HG02884 (cell line): Measurements from ENCODE around the gene EIF3L.

Experiments used
- ATAC-seq: cut with Tn5 transposase; IDR thresholded peaks from one replicate; pipeline ENCODE4 v1.9.1; 2021; ENCODE audit warnings: mild to moderate bottlenecking, moderate library complexity; ENCODE audit not compliant: unreplicated experiment

The EIF3L gene

DNA sequence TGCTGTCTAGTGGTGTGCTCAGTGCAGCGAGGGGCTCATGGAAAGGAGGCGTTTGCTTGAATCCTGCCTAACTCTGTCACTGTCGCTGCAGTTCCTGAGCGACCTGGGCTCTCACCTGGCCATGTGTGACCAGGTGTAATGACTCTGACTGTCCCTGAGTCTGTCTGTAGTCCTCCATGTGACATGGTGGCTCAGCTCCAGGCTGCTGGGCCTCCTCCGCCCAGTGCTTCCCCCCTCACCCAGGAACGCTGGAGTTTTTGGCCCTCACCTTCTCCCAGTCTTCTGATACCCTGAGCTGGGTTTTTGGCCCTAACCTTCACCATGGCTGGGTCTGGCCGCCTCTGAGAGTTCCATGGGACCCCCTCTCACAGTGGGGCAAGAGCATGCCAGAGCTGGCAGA lies 77.1 kb downstream of the EIF3L start:
- no peak for ATAC-seq

DNA sequence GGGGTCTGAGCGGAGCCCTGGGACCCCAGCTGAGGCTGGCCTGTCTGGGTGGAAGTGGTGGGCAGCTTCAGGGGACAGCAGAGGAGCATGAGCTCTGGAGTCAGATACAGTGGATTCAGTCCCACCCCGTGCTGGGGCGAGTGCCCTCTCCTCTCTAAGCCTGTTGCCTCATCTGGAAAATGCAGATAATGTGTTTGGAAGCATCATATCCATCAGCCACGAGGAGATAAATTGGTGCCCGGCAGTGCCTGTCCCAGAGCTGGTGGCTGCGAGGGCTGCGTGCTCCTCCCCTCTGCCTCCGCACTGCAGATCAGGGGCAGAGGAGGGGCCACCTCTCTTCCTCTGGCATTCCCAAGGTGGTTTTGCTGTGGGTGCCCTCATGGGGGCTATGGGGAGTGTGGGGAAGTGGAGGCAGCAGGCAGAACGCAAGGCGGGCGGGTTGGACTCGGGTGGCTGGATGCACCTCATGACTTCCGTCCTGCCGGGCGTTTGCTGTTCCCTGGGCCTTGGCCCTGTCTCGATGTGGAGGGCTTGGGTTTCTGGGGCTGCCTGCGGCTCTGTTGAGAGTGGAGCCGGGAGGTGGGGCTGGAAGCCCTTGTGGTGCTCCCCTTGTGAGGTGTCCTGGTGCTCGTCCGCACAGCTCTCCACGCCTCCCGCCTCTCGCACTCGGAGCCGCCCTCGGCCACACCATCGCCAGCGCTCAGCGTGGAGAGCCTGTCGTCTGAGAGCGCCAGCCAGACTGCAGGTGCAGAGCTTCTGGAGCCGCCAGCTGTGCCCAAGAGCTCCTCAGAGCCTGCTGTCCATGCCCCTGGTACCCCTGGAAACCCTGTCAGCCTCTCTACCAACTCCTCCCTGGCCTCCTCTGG lies 77.8 kb downstream of the EIF3L start:
- no peak for ATAC-seq

DNA sequence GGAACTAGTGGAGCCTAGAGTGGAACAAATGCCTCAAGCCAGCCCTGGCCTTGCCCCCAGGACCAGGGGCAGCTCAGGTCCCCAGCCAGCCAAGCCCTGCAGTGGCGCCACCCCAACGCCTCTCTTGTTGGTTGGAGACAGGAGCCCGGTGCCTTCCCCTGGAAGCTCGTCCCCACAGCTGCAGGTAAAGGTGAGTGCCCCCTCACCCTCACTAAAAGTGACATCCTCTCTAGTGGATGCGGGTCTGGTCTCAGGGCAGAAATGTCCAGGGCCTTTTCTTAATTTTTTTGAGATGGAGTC lies 78.4 kb downstream of the EIF3L start:
- ATAC-seq, result no peak

DNA sequence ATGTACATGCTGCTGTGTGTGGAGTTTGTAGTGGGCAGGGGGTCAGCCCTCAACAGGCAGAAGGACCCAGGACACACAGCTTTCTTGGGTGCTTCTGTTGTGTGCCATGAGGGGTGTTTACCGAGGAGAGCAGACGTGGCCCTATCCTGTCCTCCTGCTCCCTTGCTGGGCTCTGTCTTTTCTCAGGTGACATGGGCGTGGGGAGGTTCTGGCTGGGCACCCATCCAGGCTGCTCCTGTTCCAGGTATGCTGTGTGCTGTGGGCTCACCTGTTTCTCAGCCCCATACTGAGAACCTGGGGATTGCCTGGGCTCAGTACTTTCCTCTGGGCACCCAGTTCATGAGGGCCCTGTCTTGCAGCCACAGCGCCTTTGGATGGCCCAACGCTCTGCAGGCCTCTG lies 80.2 kb downstream of the EIF3L start:
- ATAC-seq, result no peak

DNA sequence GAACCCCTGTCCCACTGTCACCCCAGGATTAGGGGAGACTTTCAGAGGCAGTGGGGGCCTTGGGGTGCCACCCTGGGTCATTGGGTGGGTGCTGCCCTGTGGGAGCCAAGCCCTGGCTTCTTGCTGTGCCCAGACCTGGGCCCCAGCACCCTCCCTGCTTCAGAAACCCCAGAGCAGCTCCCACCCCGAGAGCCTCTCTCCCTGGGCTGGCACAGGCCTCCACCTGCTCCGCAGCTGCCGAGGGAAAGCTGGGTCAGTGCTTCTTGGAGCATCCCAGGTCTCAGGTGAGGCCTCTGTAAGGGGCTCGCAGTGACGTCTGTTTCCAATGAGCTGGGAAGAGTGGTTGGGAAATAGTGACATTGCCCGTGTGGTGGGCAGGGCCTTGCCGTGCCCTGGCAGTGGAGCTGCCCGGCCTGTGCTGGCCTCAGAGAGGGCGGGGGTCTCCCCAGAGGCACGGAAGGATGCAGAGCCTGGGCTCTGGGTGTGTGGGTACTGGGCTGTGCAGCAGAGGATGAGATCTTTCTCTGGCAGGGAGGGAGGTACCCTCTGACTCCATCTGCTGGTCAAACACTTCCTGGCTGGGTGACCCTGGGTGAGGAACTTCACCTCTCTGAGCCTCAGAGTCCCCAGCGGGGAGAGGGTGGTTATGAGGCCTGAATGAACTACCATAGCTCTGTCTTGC lies 81.2 kb downstream of the EIF3L start:
- no peak for ATAC-seq

DNA sequence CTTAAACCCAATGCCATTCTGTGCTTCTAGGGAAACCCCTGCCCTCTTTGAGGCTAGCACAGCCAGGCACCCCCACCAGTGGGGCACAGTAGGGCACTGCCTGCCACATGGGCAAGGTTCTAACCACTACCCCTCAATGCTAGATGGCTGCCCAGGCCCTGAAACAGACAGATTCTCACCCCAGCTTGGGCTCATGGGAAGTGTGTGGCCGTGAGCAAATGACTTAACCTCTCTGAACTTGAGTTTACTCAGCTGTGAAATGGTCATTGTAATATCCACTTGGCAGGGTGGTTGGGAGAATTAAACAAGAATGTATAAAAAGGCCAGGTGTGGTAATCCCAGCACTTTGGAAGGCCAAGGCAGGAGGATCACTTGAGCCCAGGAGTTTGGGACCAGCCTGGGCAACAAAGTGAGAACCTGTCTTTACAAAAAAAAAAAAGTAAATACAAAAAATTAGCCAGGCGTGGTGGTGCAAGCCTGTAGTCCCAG lies 81.8 kb downstream of the EIF3L start:
- ATAC-seq, result no peak

DNA sequence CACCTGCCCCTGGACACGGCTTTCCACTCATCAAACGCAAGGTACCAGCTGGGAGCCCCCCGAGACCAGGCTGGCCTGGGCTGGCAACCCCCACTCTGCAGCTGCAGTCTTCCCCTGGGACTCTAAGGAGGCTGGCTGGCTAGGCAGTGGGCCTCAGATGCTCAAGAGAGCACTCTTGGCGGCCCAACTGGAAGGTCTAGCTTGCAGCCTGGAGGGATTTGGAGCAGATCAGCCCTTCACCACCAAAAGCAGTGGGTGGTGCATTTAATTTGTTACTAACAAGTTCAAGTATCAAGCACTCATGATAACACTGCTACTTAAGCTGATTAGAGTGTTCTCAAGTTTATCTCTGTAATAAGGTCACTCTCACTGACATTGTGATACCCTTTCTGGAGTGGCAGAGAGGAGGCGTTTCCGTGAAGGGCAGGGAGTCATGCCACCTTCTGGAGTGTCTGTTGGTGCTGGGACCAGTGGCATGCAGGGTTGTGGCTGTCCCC lies 82.7 kb downstream of the EIF3L start:
- no peak for ATAC-seq

DNA sequence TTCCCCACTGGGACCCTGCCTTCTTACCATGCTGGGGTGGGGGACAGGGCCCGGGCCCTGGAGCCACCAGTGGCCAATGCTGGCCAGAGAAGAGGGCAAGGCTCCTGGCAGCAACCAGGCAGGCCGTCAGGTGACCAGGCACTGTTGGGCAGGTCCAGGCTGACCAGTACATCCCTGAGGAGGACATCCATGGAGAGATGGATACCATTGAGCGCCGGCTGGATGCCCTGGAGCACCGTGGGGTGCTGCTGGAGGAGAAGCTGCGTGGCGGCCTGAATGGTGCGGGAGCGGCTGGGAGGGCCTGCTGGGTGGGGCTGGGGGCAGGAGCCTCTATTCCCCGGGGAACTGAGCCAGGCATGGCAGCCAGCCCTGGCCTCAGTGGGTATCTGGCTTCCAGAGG lies 83.2 kb downstream of the EIF3L start:
- no peak for ATAC-seq

DNA sequence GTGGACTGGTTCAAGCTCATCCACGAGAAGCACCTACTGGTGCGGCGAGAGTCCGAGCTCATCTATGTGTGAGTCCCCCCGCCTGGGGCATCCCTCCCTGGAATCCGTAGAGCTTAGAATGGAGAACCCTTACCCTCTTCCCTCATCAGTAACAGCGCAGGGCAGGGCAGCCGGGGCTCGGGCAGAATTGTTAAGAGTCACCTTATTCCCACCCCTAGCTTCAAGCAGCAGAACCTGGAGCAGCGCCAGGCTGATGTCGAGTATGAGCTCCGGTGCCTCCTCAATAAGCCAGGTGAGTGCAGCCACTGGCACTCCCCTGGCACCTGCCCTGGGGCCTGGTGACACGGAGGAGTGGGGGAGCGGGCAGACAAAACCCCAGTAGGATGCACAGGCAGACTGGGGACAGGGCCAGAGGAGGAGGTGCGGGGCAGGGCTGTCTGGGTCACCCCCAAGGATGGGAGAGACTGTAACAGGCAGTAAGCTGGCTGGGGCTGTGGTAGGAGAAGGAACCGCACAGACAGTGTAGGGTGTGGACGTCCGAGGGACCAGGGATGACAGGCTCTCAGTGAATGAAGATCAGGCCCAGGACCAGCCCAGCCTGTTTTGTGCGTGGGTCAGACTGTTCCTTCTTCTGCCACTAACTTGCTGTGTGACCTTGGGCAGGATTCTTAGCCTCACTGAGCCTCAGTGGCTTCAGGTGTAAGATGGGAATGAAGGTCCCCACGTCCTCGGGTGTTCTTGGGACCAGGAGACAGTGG lies 83.8 kb downstream of the EIF3L start:
- no peak for ATAC-seq

DNA sequence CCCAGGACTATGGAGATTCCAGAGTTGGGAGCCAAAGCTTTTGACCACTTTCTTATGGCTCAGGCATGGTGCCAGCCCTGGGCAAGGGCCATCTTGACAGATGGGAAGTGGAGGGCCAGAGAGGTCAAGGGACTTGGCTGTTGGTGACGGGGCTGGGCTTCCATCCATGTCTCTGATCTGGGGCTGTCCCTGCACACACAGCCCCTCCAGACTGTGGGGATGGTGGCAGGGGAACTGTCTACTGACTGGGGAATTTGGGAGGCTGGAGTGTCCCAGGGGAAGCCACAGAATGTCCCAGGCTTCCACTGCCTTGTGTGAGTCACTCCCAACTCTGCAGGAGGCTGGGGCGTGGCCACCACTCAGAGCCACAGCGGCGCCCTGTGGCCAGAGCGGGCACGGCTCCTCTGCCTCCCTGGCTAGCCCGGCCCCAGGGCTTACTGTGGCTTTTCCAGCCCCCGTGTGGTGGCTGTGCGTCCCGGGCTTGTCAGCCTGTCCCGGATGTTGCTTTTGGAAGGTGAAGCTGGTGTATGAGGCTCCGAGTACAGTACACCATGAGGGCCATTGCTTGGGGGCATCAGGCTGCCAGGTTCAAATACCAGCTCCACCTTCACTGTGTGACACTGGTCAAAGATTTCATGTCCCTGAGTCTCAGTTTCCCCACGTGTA lies 84.6 kb downstream of the EIF3L start:
- peak; percentile 52 for ATAC-seq
